CD8-positive, alpha-beta memory T cell (primary cell): ENCODE results near the gene AMOT. TPM values are rescaled to one million over a fixed set of nuclear protein-coding genes. Genes with fewer than 3 reads are reported as not detected.

Source experiments
- CTCF ChIA-PET: fragments of 350-600 bp; sonication (Branson Sonifier 250); formaldehyde crosslinking; loops from one replicate; lab custom pipeline; 2021; ENCODE audit warnings: antibody characterized with exemption; lab: Charles Lee
- POLR2A ChIA-PET: fragments of 350-600 bp; sonication (Branson Sonifier 250); formaldehyde crosslinking; loops from one replicate; lab custom pipeline; 2021; ENCODE audit warnings: antibody characterized with exemption; lab: Charles Lee
- DNase-seq, 5 donors: peaks; one replicate each; pipeline versions ENCODE4 v3.0.0 to v3.0.0-alpha.2; 2020 to 2022; ENCODE audit warnings: mixed read lengths in 1 of 5
- H3K27ac ChIP-seq: one replicate; pipeline ENCODE4 v1.7.0; 2013; ENCODE audit warnings: low read depth, mild to moderate bottlenecking, low read length, moderate library complexity
- H3K27me3 ChIP-seq: 2 replicates; pipeline ENCODE4 v1.7.0; 2013; ENCODE audit warnings: low read length, mild to moderate bottlenecking; ENCODE audit not compliant: insufficient read depth, poor library complexity, severe bottlenecking
- H3K36me3 ChIP-seq: 2 replicates; pipeline ENCODE4 v1.7.0; 2013; ENCODE audit warnings: mild to moderate bottlenecking, low read length, moderate library complexity; ENCODE audit not compliant: insufficient read depth
- H3K4me1 ChIP-seq: 2 replicates; pipeline ENCODE4 v1.7.0; 2013; ENCODE audit warnings: mild to moderate bottlenecking, low read length, moderate library complexity; ENCODE audit not compliant: insufficient read depth
- H3K4me3 ChIP-seq: 2 replicates; pipeline ENCODE4 v1.7.0; 2013; ENCODE audit warnings: mild to moderate bottlenecking, low read length
- H3K9me3 ChIP-seq: 2 replicates; pipeline ENCODE4 v1.7.0; 2013; ENCODE audit warnings: mild to moderate bottlenecking, low read length
- H3K27ac Mint-ChIP-seq, 8 donors: one replicate each; pipeline ENCODE4 v1.8.0; 2020 to 2021; ENCODE audit warnings: mixed read lengths in 8 of 8, mild to moderate bottlenecking in 6 of 8, inconsistent platforms in 3 of 8, moderate library complexity in 3 of 8
- H3K27me3 Mint-ChIP-seq, 2 donors: one replicate each; pipeline ENCODE4 v1.8.0; 2020 to 2021; ENCODE audit warnings: mixed read lengths in 2 of 2, mild to moderate bottlenecking in 1 of 2, moderate library complexity in 1 of 2
- H3K36me3 Mint-ChIP-seq, 3 donors: one replicate each; pipeline ENCODE4 v1.8.0; 2020 to 2021; ENCODE audit warnings: mixed read lengths in 3 of 3, inconsistent platforms in 1 of 3, mild to moderate bottlenecking in 1 of 3
- H3K4me1 Mint-ChIP-seq, 3 donors: one replicate each; pipeline ENCODE4 v1.8.0; 2020 to 2021; ENCODE audit warnings: mixed read lengths in 3 of 3, inconsistent platforms in 1 of 3, mild to moderate bottlenecking in 1 of 3
- H3K4me3 Mint-ChIP-seq, 7 donors: one replicate each; pipeline ENCODE4 v1.8.0; 2020 to 2021; ENCODE audit warnings: mixed read lengths in 7 of 7, mild to moderate bottlenecking in 6 of 7, moderate library complexity in 4 of 7, inconsistent platforms in 2 of 7
- H3K9me3 Mint-ChIP-seq, 5 donors: one replicate each; pipeline ENCODE4 v1.8.0; 2020 to 2022; ENCODE audit warnings: mixed read lengths in 5 of 5, mild to moderate bottlenecking in 3 of 5, moderate library complexity in 2 of 5, inconsistent platforms in 1 of 5
- polyA plus RNA-seq: library from polyadenylated mRNA; unstranded; fragments of 300-500 nt; fragmentation: Illumina TruSeq; gene quantifications from one replicate; pipeline ENCODE4 v1.2.3, GENCODE V29; 2021
- total RNA-seq, 2 experiments: library from RNA; stranded (reverse); gene quantifications; one replicate each; pipeline ENCODE4 v1.2.3, GENCODE V29; 2021

AMOT gene
- total and polyA plus RNA-seq, 3 experiments from 2014 or later: 1.4 to 3.2 (median 1.5) TPM

DNA sequence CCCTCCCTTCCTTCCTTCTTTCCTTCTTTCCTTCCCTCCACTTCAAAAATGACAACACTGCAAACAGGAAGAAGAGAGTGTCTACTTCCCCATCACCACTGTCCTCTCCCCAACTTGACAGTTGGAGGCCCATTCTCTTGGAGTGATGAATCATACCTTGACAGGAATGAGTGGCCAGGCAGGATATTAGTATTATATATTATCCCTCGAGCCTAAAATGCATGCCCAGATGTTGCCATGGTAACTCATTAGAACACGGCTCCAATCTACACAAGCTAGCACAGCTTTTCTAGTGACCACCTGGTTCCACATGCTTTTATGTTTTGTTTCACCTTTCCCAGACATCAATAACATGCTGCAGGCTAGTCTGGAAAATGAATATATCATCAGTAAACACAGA lies 89.6 kb downstream of the AMOT start:
- Mint-ChIP-seq H3K36me3 (no peaks in the 10 kb centered on the region), H3K27ac (peak overlapping the region in 1 of 8 donors; percentile 2), H3K9me3 (peaks cover 0 to 2% (median 0%) of the 10 kb centered on the region in 5 donors), H3K4me1 (no peaks in the 10 kb centered on the region), H3K27me3 (peaks cover 0 to 5% of the 10 kb centered on the region in 2 donors), H3K4me3 (no peak overlapping the region)
- CTCF ChIA-PET: no interaction called here
- no peak overlapping the region for H3K27ac ChIP-seq
- no peak for DNase-seq
- POLR2A ChIA-PET: no interaction called here
- no peaks in the 10 kb centered on the region for H3K36me3 ChIP-seq
- no peaks in the 10 kb centered on the region for H3K27me3 ChIP-seq
- no peaks in the 10 kb centered on the region for H3K4me1 ChIP-seq
- no peak overlapping the region for H3K4me3 ChIP-seq
- no peaks in the 10 kb centered on the region for H3K9me3 ChIP-seq

DNA sequence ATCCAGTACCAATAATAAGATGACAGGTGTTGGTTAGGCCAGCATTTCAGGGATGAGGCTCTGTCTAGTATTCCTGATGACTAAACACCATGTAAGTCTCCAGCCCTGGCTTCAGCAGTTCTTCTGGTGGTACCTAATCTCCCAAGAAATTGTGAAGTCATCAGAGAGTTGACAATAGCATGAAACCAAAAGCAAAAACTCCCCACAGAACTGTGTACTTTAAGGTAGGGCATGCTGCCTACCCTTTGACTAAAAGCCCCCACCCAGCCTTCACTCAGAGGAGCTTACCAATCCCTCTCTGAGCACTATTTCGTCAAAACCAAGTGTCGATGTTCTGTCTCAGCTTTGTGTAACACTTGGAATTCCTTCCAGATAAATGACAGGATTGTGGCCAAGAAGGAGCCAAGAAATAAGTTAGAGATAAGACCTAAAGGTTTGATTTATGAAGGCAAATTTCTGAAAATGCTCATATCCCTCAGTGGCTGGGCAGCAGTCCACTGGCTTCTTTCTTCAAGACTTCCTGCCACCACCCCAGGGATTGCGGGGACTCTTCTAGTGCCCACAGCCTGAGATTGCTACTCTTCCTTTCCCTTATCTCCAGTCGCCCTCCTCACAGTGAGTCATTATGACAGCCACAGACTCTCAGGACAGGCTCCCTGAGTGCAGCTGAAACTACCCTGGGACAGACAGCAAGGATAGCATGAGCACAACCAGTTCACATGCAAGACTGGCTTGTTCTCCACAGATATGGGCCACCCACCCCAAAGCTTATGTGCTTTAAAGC lies 93.6 kb downstream of the AMOT start:
- ChIA-PET CTCF (no interaction called here), POLR2A (no interaction called here)
- no peaks in the 10 kb centered on the region for H3K4me1 Mint-ChIP-seq
- Histone ChIP-seq H3K27me3 (no peaks in the 10 kb centered on the region), H3K4me1 (no peaks in the 10 kb centered on the region), H3K4me3 (no peak overlapping the region), H3K9me3 (no peaks in the 10 kb centered on the region), H3K36me3 (no peaks in the 10 kb centered on the region), H3K27ac (no peak overlapping the region)
- no peaks in the 10 kb centered on the region for H3K36me3 Mint-ChIP-seq
- peaks cover 0 to 9% of the 10 kb centered on the region in 2 donors for H3K27me3 Mint-ChIP-seq
- no peak for DNase-seq
- no peak overlapping the region for H3K27ac Mint-ChIP-seq
- H3K4me3 Mint-ChIP-seq: no peak overlapping the region
- H3K9me3 Mint-ChIP-seq: peaks cover 0 to 2% (median 0%) of the 10 kb centered on the region in 5 donors

DNA sequence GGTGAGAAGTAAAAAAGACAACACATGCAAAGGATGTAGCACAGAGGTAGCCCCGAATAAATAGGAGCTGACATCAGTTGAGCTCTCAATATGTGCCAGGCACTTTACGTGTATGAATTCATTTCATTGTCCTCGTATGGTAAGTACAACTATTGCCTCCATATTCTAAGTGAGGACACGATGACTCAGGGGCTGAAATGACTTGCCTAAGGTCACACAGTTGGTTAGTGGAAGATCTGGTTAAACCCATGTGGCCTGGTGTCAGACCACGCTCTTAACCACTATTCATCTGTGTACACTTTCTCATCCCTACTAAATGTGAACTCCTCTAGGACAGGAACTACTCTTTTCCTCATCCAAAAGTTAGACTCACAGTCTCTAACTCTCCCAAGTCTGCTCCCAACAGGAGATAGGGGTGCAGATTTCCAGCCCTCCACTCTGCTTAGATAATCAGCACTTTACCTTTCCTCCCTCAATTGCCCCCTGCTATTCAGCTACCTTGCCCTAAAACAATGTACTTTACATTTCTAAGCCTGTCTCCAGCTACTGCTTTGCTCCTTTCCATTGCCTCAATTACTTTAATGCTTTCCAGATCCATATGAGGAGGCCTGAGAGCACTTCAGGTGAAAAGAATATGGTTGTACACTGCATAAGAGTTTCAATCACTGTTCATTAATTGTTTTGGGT lies 102.1 kb downstream of the AMOT start:
- H3K4me1 Mint-ChIP-seq: peaks cover 0 to 3% (median 3%) of the 10 kb centered on the region in 3 donors
- no peaks in the 10 kb centered on the region for H3K9me3 ChIP-seq
- peaks cover 9 to 16% of the 10 kb centered on the region in 2 donors for H3K27me3 Mint-ChIP-seq
- H3K9me3 Mint-ChIP-seq: no peaks in the 10 kb centered on the region
- DNase-seq: no peak
- H3K27me3 ChIP-seq: no peaks in the 10 kb centered on the region
- H3K27ac ChIP-seq: no peak overlapping the region
- POLR2A ChIA-PET: no interaction called here
- H3K36me3 Mint-ChIP-seq: no peaks in the 10 kb centered on the region
- H3K36me3 ChIP-seq: no peaks in the 10 kb centered on the region
- no peak overlapping the region for H3K4me3 Mint-ChIP-seq
- CTCF ChIA-PET: no interaction called here
- H3K4me3 ChIP-seq: no peak overlapping the region
- no peaks in the 10 kb centered on the region for H3K4me1 ChIP-seq
- no peak overlapping the region for H3K27ac Mint-ChIP-seq

DNA sequence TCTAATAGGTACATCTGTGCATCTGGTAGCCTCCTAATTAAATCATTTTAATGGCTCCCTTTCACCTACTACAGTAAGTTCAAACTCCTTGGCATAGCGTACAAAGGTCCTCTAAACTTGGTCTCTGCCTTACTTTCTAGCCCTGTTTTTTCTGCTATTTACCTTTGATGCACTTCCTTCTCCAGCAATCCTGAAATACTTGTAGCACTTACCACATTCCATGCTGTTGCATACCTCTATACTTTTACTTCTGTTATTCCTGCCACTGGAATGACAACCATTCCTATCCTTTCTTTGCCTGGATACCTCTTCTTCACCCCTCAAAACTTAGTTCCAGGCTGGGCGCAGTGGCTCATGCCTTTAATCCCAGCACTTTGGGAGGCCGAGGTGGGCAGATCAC lies 104.3 kb downstream of the AMOT start:
- no peak for DNase-seq
- H3K27me3 ChIP-seq: no peaks in the 10 kb centered on the region
- Mint-ChIP-seq H3K4me3 (no peak overlapping the region), H3K36me3 (no peaks in the 10 kb centered on the region), H3K9me3 (no peaks in the 10 kb centered on the region), H3K4me1 (peaks cover 0 to 3% (median 3%) of the 10 kb centered on the region in 3 donors), H3K27me3 (peaks cover 9 to 13% of the 10 kb centered on the region in 2 donors), H3K27ac (no peak overlapping the region)
- H3K4me3 ChIP-seq: no peak overlapping the region
- CTCF ChIA-PET: no interaction called here
- H3K27ac ChIP-seq: no peak overlapping the region
- POLR2A ChIA-PET: no interaction called here
- H3K4me1 ChIP-seq: no peaks in the 10 kb centered on the region
- no peaks in the 10 kb centered on the region for H3K36me3 ChIP-seq
- H3K9me3 ChIP-seq: no peaks in the 10 kb centered on the region

DNA sequence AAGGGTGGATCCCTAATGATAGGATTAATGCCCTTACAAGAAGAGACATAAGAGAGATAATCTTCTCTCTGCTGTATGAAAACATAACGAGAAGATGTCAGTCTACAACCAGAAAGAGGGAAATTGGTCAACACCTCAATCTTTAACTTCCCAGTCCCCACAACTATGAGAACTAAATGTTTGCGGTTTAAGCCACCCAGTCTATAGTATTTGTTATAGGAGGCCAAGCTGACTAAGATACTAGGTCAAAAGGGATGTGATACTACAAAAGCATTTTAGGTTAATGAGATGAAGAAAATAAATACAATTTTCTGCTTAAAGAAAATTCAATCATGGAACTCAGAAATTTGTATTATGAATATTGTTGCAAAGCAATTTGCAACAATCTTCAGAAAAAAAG lies 105.5 kb downstream of the AMOT start:
- CTCF ChIA-PET: no interaction called here
- peaks cover 9 to 12% of the 10 kb centered on the region in 2 donors for H3K27me3 Mint-ChIP-seq
- POLR2A ChIA-PET: no interaction called here

DNA sequence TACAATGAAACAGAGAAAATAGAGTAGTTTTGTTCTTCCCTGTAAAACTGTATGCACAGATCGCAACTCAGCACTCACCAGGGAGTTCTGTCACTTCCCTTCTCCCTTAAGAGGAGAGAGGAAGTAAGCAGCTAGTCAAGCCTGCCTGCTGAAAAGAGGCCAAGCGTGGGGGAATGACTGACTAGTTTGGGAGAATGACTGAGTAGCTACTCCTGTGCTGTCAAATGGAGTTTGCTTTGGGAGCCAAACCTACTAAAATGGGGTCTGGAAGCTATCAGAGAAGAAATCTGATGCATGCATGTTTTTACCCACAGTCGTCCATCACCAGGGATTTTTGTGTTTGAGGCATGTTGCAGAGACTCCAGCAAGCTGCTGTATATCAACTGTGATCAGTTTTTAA lies 106.3 kb downstream of the AMOT start:
- no peaks in the 10 kb centered on the region for H3K36me3 Mint-ChIP-seq
- H3K27me3 Mint-ChIP-seq: peaks cover 7 to 10% of the 10 kb centered on the region in 2 donors

More for the DNA sequence above, 105.5 kb downstream of the AMOT start:
- H3K36me3 Mint-ChIP-seq: no peaks in the 10 kb centered on the region
- Histone ChIP-seq H3K27me3 (no peaks in the 10 kb centered on the region), H3K9me3 (no peaks in the 10 kb centered on the region), H3K4me1 (no peaks in the 10 kb centered on the region), H3K4me3 (no peak overlapping the region), H3K36me3 (no peaks in the 10 kb centered on the region), H3K27ac (no peak overlapping the region)
- no peak for DNase-seq
- H3K4me3 Mint-ChIP-seq: no peak overlapping the region
- H3K27ac Mint-ChIP-seq: no peak overlapping the region
- no peaks in the 10 kb centered on the region for H3K9me3 Mint-ChIP-seq
- H3K4me1 Mint-ChIP-seq: peaks cover 0 to 3% (median 3%) of the 10 kb centered on the region in 3 donors

DNA sequence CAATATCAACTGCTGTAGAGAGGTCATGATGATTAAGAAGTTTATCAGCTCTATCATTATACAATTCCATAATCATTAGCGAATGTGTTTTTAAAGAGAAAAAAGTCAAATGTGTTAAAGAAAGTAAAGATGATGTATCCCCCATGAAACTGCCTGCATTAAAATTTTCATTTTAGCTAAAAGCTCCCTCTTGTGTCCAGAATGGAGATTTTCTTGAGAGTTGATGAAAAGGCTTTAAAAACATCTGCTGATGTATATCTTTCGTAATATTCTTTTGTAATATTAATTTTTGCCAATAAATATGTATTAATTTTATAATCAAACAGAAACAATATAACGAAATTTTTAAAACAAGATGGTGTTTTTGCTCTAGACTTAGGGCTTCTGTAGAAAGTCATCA lies 108.8 kb downstream of the AMOT start:
- H3K9me3 ChIP-seq: no peaks in the 10 kb centered on the region
- no peak for DNase-seq
- H3K4me1 ChIP-seq: no peaks in the 10 kb centered on the region
- H3K36me3 ChIP-seq: no peaks in the 10 kb centered on the region
- ChIA-PET POLR2A (no interaction called here), CTCF (interaction anchor here (0.5 kb wide), 1 partner anchor 89 kb away, joined by 3 read pairs; no protein-coding TSS in a partner anchor)
- peaks cover 0 to 3% (median 3%) of the 10 kb centered on the region in 3 donors for H3K4me1 Mint-ChIP-seq
- no peak overlapping the region for H3K27ac Mint-ChIP-seq
- no peak overlapping the region for H3K4me3 Mint-ChIP-seq
- no peak overlapping the region for H3K4me3 ChIP-seq
- H3K27ac ChIP-seq: no peak overlapping the region
- peaks cover 0 to 8% of the 10 kb centered on the region in 2 donors for H3K27me3 Mint-ChIP-seq
- H3K9me3 Mint-ChIP-seq: no peaks in the 10 kb centered on the region
- no peaks in the 10 kb centered on the region for H3K27me3 ChIP-seq
- H3K36me3 Mint-ChIP-seq: no peaks in the 10 kb centered on the region

More for the DNA sequence above, 106.3 kb downstream of the AMOT start:
- no peaks in the 10 kb centered on the region for H3K36me3 ChIP-seq
- H3K4me3 Mint-ChIP-seq: no peak overlapping the region
- no peak for DNase-seq
- no peak overlapping the region for H3K27ac ChIP-seq
- no peaks in the 10 kb centered on the region for H3K9me3 Mint-ChIP-seq
- ChIA-PET POLR2A (no interaction called here), CTCF (no interaction called here)
- H3K4me1 Mint-ChIP-seq: peaks cover 0 to 3% (median 3%) of the 10 kb centered on the region in 3 donors
- H3K4me1 ChIP-seq: no peaks in the 10 kb centered on the region
- H3K4me3 ChIP-seq: no peak overlapping the region
- H3K9me3 ChIP-seq: no peaks in the 10 kb centered on the region
- peak overlapping the region in 2 of 8 donors; percentile 6 to 68 for H3K27ac Mint-ChIP-seq
- no peaks in the 10 kb centered on the region for H3K27me3 ChIP-seq
